NCI-H446 (cell line): ENCODE data around the gene TIGD1.

ENCODE experiments used
- DNase-seq, 2 experiments: peaks; one replicate each; lab custom pipeline; 2025; lab: John Stamatoyannopoulos, UW

TIGD1 gene

GRCh38 chr2:232550354-232551249 is at the start of gene TIGD1, which contains the start of gene EIF4E2:
Gene TIGD1 (minus strand): TSS chr2:232550557. CDS start chr2:232549882, 675 bp downstream.
Gene EIF4E2 (plus strand): TSS chr2:232550689. CDS start chr2:232550725, 36 bp downstream.
- peak; percentile 77 to 91 for DNase-seq

GRCh38 chr2:232598293-232598692 is 47.9 kb upstream of the TIGD1 start:
- DNase-seq, result no peak

GRCh38 chr2:232597362-232598079 is 47.2 kb upstream of the TIGD1 start:
- no peak for DNase-seq

GRCh38 chr2:232593982-232594381 is 43.6 kb upstream of the TIGD1 start:
- DNase-seq, result no peak

- DNase-seq, result no peak
These were observed 42.5 kb upstream of the TIGD1 start for GRCh38 chr2:232592772-232593395.

- DNase-seq, result peak; percentile 22 to 59
These were observed 38.6 kb upstream of the TIGD1 start for GRCh38 chr2:232588680-232589585.

- DNase-seq, result no peak
These were observed 37.7 kb upstream of the TIGD1 start for GRCh38 chr2:232588031-232588430.

- DNase-seq, result no peak
These were observed 37.2 kb upstream of the TIGD1 start for GRCh38 chr2:232587512-232587911.

- DNase-seq, result no peak
These were observed 36.7 kb upstream of the TIGD1 start for GRCh38 chr2:232586943-232587505.

- DNase-seq, result no peak
These were observed 33.9 kb upstream of the TIGD1 start for GRCh38 chr2:232584238-232584637.

- DNase-seq, result no peak
These were observed 31.4 kb upstream of the TIGD1 start for GRCh38 chr2:232581725-232582124.

- no peak for DNase-seq
These were observed 30.3 kb upstream of the TIGD1 start for GRCh38 chr2:232580648-232580981.

GRCh38 chr2:232578626-232579025 is 28.3 kb upstream of the TIGD1 start:
- DNase-seq, result no peak

GRCh38 chr2:232577841-232578240 is 27.5 kb upstream of the TIGD1 start:
- no peak for DNase-seq

- no peak for DNase-seq
These were observed 26.6 kb upstream of the TIGD1 start for GRCh38 chr2:232576995-232577394.

- DNase-seq, result no peak
These were observed 25.0 kb upstream of the TIGD1 start for GRCh38 chr2:232575404-232575746.

- DNase-seq, result no peak
These were observed 24.5 kb upstream of the TIGD1 start for GRCh38 chr2:232574674-232575403.

GRCh38 chr2:232573771-232574435 is 23.5 kb upstream of the TIGD1 start:
- no peak for DNase-seq

- DNase-seq, result no peak
These were observed 22.7 kb upstream of the TIGD1 start for GRCh38 chr2:232573042-232573441.

GRCh38 chr2:232571026-232571474 is 20.7 kb upstream of the TIGD1 start:
- no peak for DNase-seq
